CD4-positive, alpha-beta T cell treated with Interleukin-2 at 100 ng/mL for 4 hours (primary cell): ENCODE measurements around the gene TAOK1.

Experiments used
- DNase-seq: peaks from one replicate; pipeline ENCODE4 v3.0.0-alpha.2; 2020; ENCODE audit warnings: low spot score

Gene TAOK1

GRCh38 chr17:29379084-29379991, 10.8 kb upstream of the TAOK1 start:
- DNase-seq: no peak

GRCh38 chr17:29383686-29384085, 6.5 kb upstream of the TAOK1 start:
- no peak for DNase-seq

- DNase-seq: no peak
Measured at GRCh38 chr17:29384901-29385300, 5.3 kb upstream of the TAOK1 start.

- DNase-seq: no peak
Measured at GRCh38 chr17:29386760-29387159, 3.4 kb upstream of the TAOK1 start.

- DNase-seq: no peak
Measured at GRCh38 chr17:29388937-29389336, 1.2 kb upstream of the TAOK1 start.

GRCh38 chr17:29390851-29391631, 878 bp downstream of the TAOK1 start:
- no peak for DNase-seq

- DNase-seq: no peak
Measured at GRCh38 chr17:29393436-29393835, 3.3 kb downstream of the TAOK1 start.

- no peak for DNase-seq
Measured at GRCh38 chr17:29394761-29395160, 4.6 kb downstream of the TAOK1 start.

GRCh38 chr17:29396066-29396465, 5.9 kb downstream of the TAOK1 start:
- no peak for DNase-seq

GRCh38 chr17:29399634-29400033, 9.5 kb downstream of the TAOK1 start:
- no peak for DNase-seq

- no peak for DNase-seq
Measured at GRCh38 chr17:29400818-29401217, 10.7 kb downstream of the TAOK1 start.

- no peak for DNase-seq
Measured at GRCh38 chr17:29401258-29401657, 11.1 kb downstream of the TAOK1 start.

- DNase-seq: no peak
Measured at GRCh38 chr17:29407856-29408255, 17.7 kb downstream of the TAOK1 start.

- DNase-seq: no peak
Measured at GRCh38 chr17:29409963-29410362, 19.8 kb downstream of the TAOK1 start.

GRCh38 chr17:29412780-29413565, 22.8 kb downstream of the TAOK1 start:
- peak; percentile 5 for DNase-seq

GRCh38 chr17:29420128-29420527, 30.0 kb downstream of the TAOK1 start:
- DNase-seq: no peak

- no peak for DNase-seq
Measured at GRCh38 chr17:29430275-29430674, 40.1 kb downstream of the TAOK1 start.

GRCh38 chr17:29433541-29433940, 43.4 kb downstream of the TAOK1 start:
- no peak for DNase-seq

- DNase-seq: no peak
Measured at GRCh38 chr17:29434550-29434949, 44.4 kb downstream of the TAOK1 start.

GRCh38 chr17:29442451-29442850, 52.3 kb downstream of the TAOK1 start:
- no peak for DNase-seq

- DNase-seq: no peak
Measured at GRCh38 chr17:29443041-29443739, 53.0 kb downstream of the TAOK1 start.

GRCh38 chr17:29444589-29444988, 54.4 kb downstream of the TAOK1 start:
- no peak for DNase-seq
